HG03025 (cell line): ENCODE data around the gene NUP54.

Source experiments
- ATAC-seq: cut with Tn5 transposase; IDR thresholded peaks from one replicate; pipeline ENCODE4 v1.9.1; 2021; ENCODE audit warnings: mild to moderate bottlenecking, moderate library complexity; ENCODE audit not compliant: unreplicated experiment, low FRiP score

The NUP54 gene

DNA sequence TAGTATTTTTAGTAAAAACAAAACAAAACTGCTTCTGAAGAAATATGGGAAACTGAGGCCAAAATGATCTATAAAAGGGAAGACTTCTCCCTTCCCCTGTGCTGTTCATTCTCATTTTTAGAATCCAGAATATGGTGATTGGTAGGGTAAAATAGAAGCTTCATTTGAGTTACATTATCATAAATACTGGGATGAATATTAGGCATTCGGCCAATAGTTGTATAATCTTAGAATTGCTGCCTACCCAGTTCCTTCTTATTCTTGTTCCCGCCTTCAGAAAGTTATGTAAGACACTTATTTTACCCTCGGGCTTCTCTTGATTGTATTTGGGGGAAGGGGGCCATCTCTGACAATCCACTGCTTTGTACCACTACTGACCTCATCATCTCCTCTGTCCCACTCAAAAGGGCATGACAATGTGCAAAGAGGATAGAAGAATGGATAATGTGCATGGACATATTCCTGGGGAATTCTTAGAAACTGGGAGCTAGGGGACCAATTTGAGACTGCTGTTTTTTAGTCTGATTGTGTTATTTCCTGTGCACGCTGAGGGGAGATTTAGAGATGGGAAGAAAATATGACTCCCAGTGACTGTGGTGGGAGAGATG is 73.1 kb downstream of the NUP54 start:
- ATAC-seq = no peak

DNA sequence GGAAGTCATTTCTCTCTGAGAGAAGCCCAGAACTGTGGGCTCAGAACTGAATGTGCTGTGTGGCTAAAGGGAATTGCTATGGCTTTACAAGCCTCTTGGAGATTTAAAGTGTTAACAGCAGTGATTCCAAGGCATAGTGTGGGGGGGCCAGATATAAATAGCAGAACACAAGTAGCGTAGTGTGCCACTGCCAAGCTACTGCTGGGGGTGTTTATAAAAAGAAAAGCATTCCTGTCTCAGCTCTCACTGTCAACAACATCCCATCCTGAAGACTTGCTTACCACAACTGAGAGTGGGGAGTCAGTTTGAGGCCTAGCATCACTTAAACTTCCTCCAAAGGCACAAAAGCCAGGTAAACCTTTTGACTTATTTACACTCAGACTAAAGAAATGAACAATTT is 73.7 kb downstream of the NUP54 start, which contains the start of gene ART3:
Gene ART3 (plus strand): TSS at position 242 of the 400 bp plus-strand sequence. CDS start 1,181 bp downstream, outside the sequence.
- no peak for ATAC-seq

DNA sequence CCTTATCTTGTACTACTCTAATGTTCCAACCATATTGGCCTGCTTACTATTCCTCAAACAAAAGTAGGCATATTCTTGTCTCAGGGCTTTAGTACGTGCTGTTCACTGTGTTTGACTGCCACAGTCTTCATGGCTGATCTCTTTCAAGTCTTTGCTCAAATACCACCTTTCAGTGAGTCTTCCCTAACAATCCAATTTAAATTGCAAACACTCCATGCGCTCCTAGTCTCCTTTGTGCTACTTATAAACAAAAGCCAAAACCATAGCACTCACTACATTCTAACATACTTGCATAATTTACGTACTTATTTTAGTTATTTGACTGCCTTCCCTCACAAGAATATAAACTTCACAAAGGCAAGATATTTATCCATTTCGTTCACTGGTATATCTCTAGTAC is 75.4 kb downstream of the NUP54 start:
- ATAC-seq = no peak

DNA sequence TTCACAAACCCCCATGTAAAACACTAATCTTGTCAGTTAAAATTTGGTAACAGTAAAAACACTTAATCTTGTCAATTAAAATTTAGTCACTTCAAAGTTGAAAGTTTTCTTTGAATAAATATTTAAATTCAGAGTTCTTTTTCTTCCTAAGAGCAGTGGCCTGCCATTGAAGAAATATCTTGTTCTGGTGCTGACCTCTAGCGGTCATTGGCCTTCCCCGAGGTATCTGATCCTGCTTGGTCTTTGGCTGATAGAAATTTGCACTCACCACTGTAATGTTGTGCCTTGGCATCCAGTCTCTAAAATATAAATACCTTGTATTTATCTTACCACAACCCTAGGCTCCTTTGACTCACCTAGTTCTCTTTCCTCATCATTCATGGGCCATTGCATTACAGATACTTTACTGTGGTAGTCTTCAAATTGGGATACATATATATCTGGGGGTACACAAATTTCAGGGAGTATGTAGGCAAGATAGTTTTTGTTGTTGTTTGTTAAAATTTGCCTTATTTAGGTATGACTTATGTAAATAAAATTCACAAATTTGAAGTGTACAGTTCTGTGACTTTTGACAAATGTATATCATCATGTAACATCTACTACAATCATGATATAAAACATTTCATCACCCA is 80.4 kb downstream of the NUP54 start:
- no peak for ATAC-seq

GRCh38 chr4:76066546-76066945 is 81.7 kb downstream of the NUP54 start:
- no peak for ATAC-seq
